Mucosa of descending colon (tissue), 3 donors: ENCODE data around the gene GABBR1. TPM values are rescaled to one million over a fixed set of nuclear protein-coding genes. Genes with fewer than 3 reads are reported as not detected.

Source experiments
- ATAC-seq: fragments of 200-7000 bp; cut with Tn5 transposase; one replicate; pipeline ENCODE4 v1.9.1; 2020; ENCODE audit warnings: mild to moderate bottlenecking, moderate library complexity
- DNase-seq, 3 donors: peaks; one replicate each; pipeline ENCODE4 v3.0.0-alpha.2; 2020
- H3K36me3 ChIP-seq: fragments of 200-600 bp; one replicate; pipeline ENCODE4 v1.8.0; 2021; ENCODE audit warnings: low read depth, mild to moderate bottlenecking
- H3K4me1 ChIP-seq: fragments of 200-600 bp; one replicate; pipeline ENCODE4 v1.8.0; 2021; ENCODE audit warnings: low read depth, mild to moderate bottlenecking
- H3K4me3 ChIP-seq: fragments of 200-600 bp; one replicate; pipeline ENCODE4 v1.8.0; 2021; ENCODE audit warnings: mild to moderate bottlenecking
- H3K9me3 ChIP-seq: fragments of 200-600 bp; one replicate; pipeline ENCODE4 v1.8.0; 2021; ENCODE audit warnings: mild to moderate bottlenecking
- CTCF ChIP-seq: fragments of 200-600 bp; IDR thresholded peaks from one replicate; pipeline ENCODE4 v1.8.0; 2022; ENCODE audit warnings: antibody characterized with exemption, mild to moderate bottlenecking
- intact Hi-C, 2 donors: fragments of 100-400 bp; cut with DNase I in 1 of 2; cut with micrococcal nuclease in 1 of 2; formaldehyde crosslinking; loops; one replicate each; pipeline versions ENCODE4 v1.11.0 to v1.11.1; 2022; cut with DNase I, micrococcal nuclease
- total RNA-seq, 3 donors: library from RNA; stranded (reverse); fragmentation: NEBNext Ultra II Directional in 2 of 3; extraction: Animal tissue kit (Norgen Biotek cat#: 25700) in 2 of 3; gene quantifications; one replicate each; pipeline versions ENCODE4 v1.2.1 to v1.2.4, GENCODE V29; 2021 to 2023
- donor health status: DM: no; HTN: no; CAD: no; lungs with moderate emphysema.
- donor health status: DM: no; HTN: no; CAD: no.
- donor health status: DM: no; HTN: yes; CAD: no.

The GABBR1 gene
- total RNA-seq, 3 donors from 2014 or later = 12.2 to 62.5 (median 21.8) TPM

GRCh38 chr6:29530671-29531310 lies 102.2 kb downstream of the GABBR1 start:
- no peak for ATAC-seq
- H3K4me3 ChIP-seq = no peak overlapping the region
- intact Hi-C loops = no loop called here

GRCh38 chr6:29529956-29530355 lies 103.0 kb downstream of the GABBR1 start:
- intact Hi-C loops = no loop called here

More at GRCh38 chr6:29530671-29531310, 102.2 kb downstream of the GABBR1 start:
- no peak for TF ChIP-seq CTCF
- no peak for DNase-seq
- no peaks in the 10 kb centered on the region for H3K9me3 ChIP-seq
- no peaks in the 10 kb centered on the region for H3K36me3 ChIP-seq
- H3K4me1 ChIP-seq = no peaks in the 10 kb centered on the region

GRCh38 chr6:29528988-29529560 lies 103.9 kb downstream of the GABBR1 start:
- no peak overlapping the region for H3K4me3 ChIP-seq
- intact Hi-C loops = no loop called here
- no peak for ATAC-seq

More at GRCh38 chr6:29529956-29530355, 103.0 kb downstream of the GABBR1 start:
- no peaks in the 10 kb centered on the region for H3K36me3 ChIP-seq
- H3K9me3 ChIP-seq = no peaks in the 10 kb centered on the region
- H3K4me3 ChIP-seq = no peak overlapping the region
- ATAC-seq (no peak), DNase-seq (no peak)
- H3K4me1 ChIP-seq = no peaks in the 10 kb centered on the region
- no peak for TF ChIP-seq CTCF

GRCh38 chr6:29528300-29528931 lies 104.6 kb downstream of the GABBR1 start:
- ATAC-seq = no peak
- DNase-seq = no peak
- H3K4me1 ChIP-seq = no peaks in the 10 kb centered on the region
- no peaks in the 10 kb centered on the region for H3K36me3 ChIP-seq
- H3K9me3 ChIP-seq = no peaks in the 10 kb centered on the region
- intact Hi-C loops = no loop called here
- no peak for TF ChIP-seq CTCF
- H3K4me3 ChIP-seq = no peak overlapping the region

More at GRCh38 chr6:29528988-29529560, 103.9 kb downstream of the GABBR1 start:
- H3K36me3 ChIP-seq = no peaks in the 10 kb centered on the region
- DNase-seq = no peak
- no peaks in the 10 kb centered on the region for H3K9me3 ChIP-seq
- TF ChIP-seq CTCF = no peak
- H3K4me1 ChIP-seq = no peaks in the 10 kb centered on the region

- Histone ChIP-seq H3K36me3 (no peaks in the 10 kb centered on the region), H3K9me3 (no peaks in the 10 kb centered on the region), H3K4me3 (no peak overlapping the region), H3K4me1 (no peaks in the 10 kb centered on the region)
- no peak for ATAC-seq
- intact Hi-C loops = no loop called here
- no peak for TF ChIP-seq CTCF
- no peak for DNase-seq
These were observed 105.4 kb downstream of the GABBR1 start for GRCh38 chr6:29527564-29527963.
